ENCODE results near the gene SUPT5H. TPM values are rescaled to one million over a fixed set of nuclear protein-coding genes. Genes with fewer than 3 reads are reported as not detected.

SUPT5H gene
- total RNA-seq, 2 experiments from 2014 or later, result 127 to 141 TPM

GRCh38 chr19:39467941-39468340 lies 22.6 kb downstream of the SUPT5H start:
- H3K9me3 Mint-ChIP-seq, result no peaks in the 10 kb centered on the region
- TF ChIP-seq CTCF (IDR thresholded peaks at IDR 0.05), result no peak
- DNase-seq, result no peak
- no peaks in the 10 kb centered on the region for H3K27me3 Mint-ChIP-seq
- peaks cover 32% of the 10 kb centered on the region for H3K4me1 Mint-ChIP-seq (ENCODE audit: low read depth)
- H3K4me3 Mint-ChIP-seq, result no peak overlapping the region
- H3K27ac Mint-ChIP-seq, result no peak overlapping the region
- CTCF ChIA-PET, result interaction anchor here (0.7 kb wide), 1 partner anchor 64 kb away, joined by 3 read pairs; no protein-coding TSS in a partner anchor
- POLR2A ChIA-PET, result interaction anchor here (0.7 kb wide), 1 partner anchor 65 kb away, joined by 3 read pairs; the partner anchor contains the start of gene EID2B
- peaks cover 61% of the 10 kb centered on the region for H3K36me3 Mint-ChIP-seq (ENCODE audit: low read depth)
- intact Hi-C loops (cut with micrococcal nuclease), result no loop called here
- ATAC-seq, result no peak

- Mint-ChIP-seq H3K4me1 (ENCODE audit: low read depth) (peaks cover 32% of the 10 kb centered on the region), H3K9me3 (no peaks in the 10 kb centered on the region), H3K27ac (no peak overlapping the region), H3K27me3 (no peaks in the 10 kb centered on the region), H3K36me3 (ENCODE audit: low read depth) (peaks cover 56% of the 10 kb centered on the region), H3K4me3 (no peak overlapping the region)
- ChIA-PET POLR2A (interaction anchor here (1.1 to 1.6 kb wide), 2 partner anchors 11 to 18 kb away, joined by 3 to 6 read pairs; no protein-coding TSS in a partner anchor), CTCF (no interaction called here)
- intact Hi-C loops (cut with micrococcal nuclease), result no loop called here
- no peak for DNase-seq
- no peak for TF ChIP-seq CTCF (IDR thresholded peaks at IDR 0.05)
- ATAC-seq, result no peak
Observed at GRCh38 chr19:39469036-39469435, 23.7 kb downstream of the SUPT5H start.

GRCh38 chr19:39469567-39469966 lies 24.2 kb downstream of the SUPT5H start:
- TF ChIP-seq CTCF (IDR thresholded peaks at IDR 0.05), result no peak
- H3K27ac Mint-ChIP-seq, result peak overlapping the region; percentile 53
- ATAC-seq, result no peak
- H3K9me3 Mint-ChIP-seq, result no peaks in the 10 kb centered on the region
- CTCF ChIA-PET, result no interaction called here
- no peak overlapping the region for H3K4me3 Mint-ChIP-seq
- POLR2A ChIA-PET, result interaction anchor here (1.0 to 1.6 kb wide), 3 partner anchors 12 to 19 kb away, joined by 3 to 6 read pairs (median 4); no protein-coding TSS in a partner anchor
- no peaks in the 10 kb centered on the region for H3K27me3 Mint-ChIP-seq
- H3K36me3 Mint-ChIP-seq (ENCODE audit: low read depth), result peaks cover 60% of the 10 kb centered on the region
- H3K4me1 Mint-ChIP-seq (ENCODE audit: low read depth), result peaks cover 32% of the 10 kb centered on the region
- DNase-seq, result no peak
- intact Hi-C loops (cut with micrococcal nuclease), result no loop called here

GRCh38 chr19:39470724-39471339 lies 25.4 kb downstream of the SUPT5H start:
- H3K9me3 Mint-ChIP-seq, result no peaks in the 10 kb centered on the region
- peak overlapping the region; percentile 84 for H3K27ac Mint-ChIP-seq
- TF ChIP-seq CTCF (IDR thresholded peaks at IDR 0.05), result no peak
- ChIA-PET CTCF (no interaction called here), POLR2A (interaction anchor here (0.9 to 1.8 kb wide), 3 partner anchors 8 to 36 kb away, joined by 3 to 6 read pairs (median 3); no protein-coding TSS in a partner anchor)
- H3K4me3 Mint-ChIP-seq, result no peak overlapping the region
- DNase-seq, result no peak
- peaks cover 61% of the 10 kb centered on the region for H3K36me3 Mint-ChIP-seq (ENCODE audit: low read depth)
- intact Hi-C loops (cut with micrococcal nuclease), result loop anchor here (10.0 kb wide), 1 partner anchor 64 kb away; the partner anchor contains the start of gene EID2B
- peaks cover 32% of the 10 kb centered on the region for H3K4me1 Mint-ChIP-seq (ENCODE audit: low read depth)
- H3K27me3 Mint-ChIP-seq, result no peaks in the 10 kb centered on the region
- peak; percentile 31 for ATAC-seq

Data from activated CD8-positive, alpha-beta T cell treated with anti-CD3 and anti-CD28 coated beads for 36 hours (primary cell).